Stomach (tissue), 9 donors: Measurements from ENCODE around the gene MAP2K2. TPM values are rescaled to one million over a fixed set of nuclear protein-coding genes. Genes with fewer than 3 reads are reported as not detected.

Source experiments
- DNase-seq, 2 donors: peaks; one replicate each; pipeline versions ENCODE4 v3.0.0 to v3.0.0-alpha.2; 2013 to 2019
- H3K27ac ChIP-seq, 5 donors: fragments of 200-600 bp in 4 of 5; sonication (generic) in 4 of 5; one replicate each; pipeline ENCODE4 v1.5.1; 2013 to 2019; ENCODE audit warnings: mild to moderate bottlenecking in 1 of 5, moderate library complexity in 1 of 5
- H3K27me3 ChIP-seq, 3 donors: fragments of 200-600 bp; sonication (generic); one replicate each; pipeline ENCODE4 v1.5.1; 2017 to 2019; ENCODE audit warnings: mixed run types in 1 of 3
- H3K36me3 ChIP-seq, 4 donors: fragments of 200-600 bp; sonication (generic); 1 replicate in 3 of 4; 2 replicates in 1 of 4; pipeline ENCODE4 v1.5.1; 2016 to 2019
- H3K4me1 ChIP-seq, 4 donors: fragments of 200-600 bp; sonication (generic); one replicate each; pipeline ENCODE4 v1.5.1; 2016 to 2019
- H3K4me3 ChIP-seq, 4 donors: fragments of 200-600 bp; sonication (generic) in 3 of 4; one replicate each; pipeline ENCODE4 v1.5.1; 2016 to 2019; ENCODE audit warnings: mild to moderate bottlenecking in 1 of 4
- H3K9me3 ChIP-seq, 4 donors: fragments of 200-600 bp; sonication (generic); one replicate each; pipeline ENCODE4 v1.5.1; 2016 to 2019
- EP300 ChIP-seq: sonication (generic); formaldehyde crosslinking; IDR thresholded peaks from one replicate; pipeline ENCODE4 v1.6.1; 2017; ENCODE audit warnings: antibody characterized with exemption
- POLR2A ChIP-seq, 4 donors: fragments of 450-650 bp; IDR thresholded peaks; one replicate each; pipeline ENCODE4 v1.6.1; 2016; ENCODE audit warnings: antibody characterized with exemption in 4 of 4, control low read depth in 2 of 4, mild to moderate bottlenecking in 1 of 4, moderate library complexity in 1 of 4
- POLR2AphosphoS5 ChIP-seq, 3 donors: sonication (generic); formaldehyde crosslinking; IDR thresholded peaks; one replicate each; pipeline ENCODE4 v1.6.1; 2016; ENCODE audit warnings: antibody characterized with exemption in 3 of 3
- WGBS, 5 donors: extraction: QIAGEN DNeasy Blood & Tissue Kit in 3 of 5; methylation state at CpG; one replicate each; pipeline versions ENCODE4 v1.1.5 to v1.1.7; 2013 to 2018; 5-methylcytosine and 5-hydroxymethylcytosine counted together
- intact Hi-C: fragments of 100-400 bp; cut with DNase I; formaldehyde crosslinking; loops from one replicate; pipeline ENCODE4 v1.15.1; 2023; ENCODE audit warnings: low total_unique reads
- polyA plus RNA-seq, 3 donors: library from polyadenylated mRNA; stranded (reverse); fragments of 200-250 nt; gene quantifications; one replicate each; pipeline ENCODE4 v1.2.3, GENCODE V29; 2013
- total RNA-seq, 5 donors: library from RNA; depleted of rRNA; stranded (reverse); fragments of >200 nt; gene quantifications; one replicate each; pipeline versions ENCODE4 v1.1.0 to v1.2.3, GENCODE V29; 2014 to 2016
- TF ChIP-seq, protein P1 (sequence below), 7 experiments: fragments of 450-650 bp in 4 of 7; fragments of 200-600 bp in 3 of 7; sonication (generic) in 3 of 7; IDR thresholded peaks; one replicate each; pipeline ENCODE4 v1.5.1; 2016 to 2019; ENCODE audit warnings: antibody characterized with exemption in 7 of 7, control low read depth in 2 of 7, mild to moderate bottlenecking in 1 of 7
- donor health status: healthy with polysubstance abuse.
- donor health status: Bipolar disorder and iron deficiency.
- donor health status: healthy.

MAP2K2 gene
- total and polyA plus RNA-seq, 8 donors, result 53.4 to 447 (median 116) TPM

DNA sequence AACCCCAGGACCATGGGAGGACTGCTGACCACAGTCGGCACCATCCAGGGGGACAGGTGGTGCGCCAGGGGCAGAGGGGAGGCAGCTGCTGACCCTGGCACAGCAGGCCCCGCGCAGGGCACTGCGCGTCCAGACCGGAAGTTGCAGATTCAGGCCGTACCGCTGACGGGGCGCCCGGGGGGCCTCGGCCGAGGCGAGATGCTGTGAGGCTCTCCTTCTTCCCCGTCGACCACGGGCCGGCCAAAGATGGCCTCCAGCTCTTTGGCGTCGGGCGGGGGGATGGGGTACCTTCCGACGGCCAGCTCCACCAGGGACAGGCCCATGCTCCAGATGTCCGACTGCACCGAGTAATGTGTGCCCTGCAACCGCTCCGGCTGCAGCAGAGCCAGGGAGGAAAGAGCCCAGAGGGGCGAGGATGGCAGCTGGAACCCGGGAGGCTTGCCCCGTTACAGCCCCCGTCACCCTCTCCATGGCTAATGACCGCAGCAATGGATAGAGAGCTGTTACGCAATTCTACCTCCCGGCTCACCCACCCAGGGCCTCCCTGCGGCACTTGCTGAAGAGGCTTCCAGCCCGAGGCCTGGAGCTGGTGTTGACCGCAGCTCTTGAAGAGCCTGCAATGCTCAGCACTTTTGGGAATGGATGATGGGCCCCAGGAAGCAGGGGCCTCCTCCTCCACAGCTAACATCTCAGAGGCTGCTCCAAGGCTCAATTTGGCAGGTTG lies 24.7 kb downstream of the MAP2K2 start:
- no peaks in the 10 kb centered on the region for H3K27me3 ChIP-seq
- peaks cover 47 to 91% (median 84%) of the 10 kb centered on the region in 4 donors for H3K36me3 ChIP-seq
- DNase-seq, result no peak
- H3K27ac ChIP-seq, result no peak overlapping the region
- peaks cover 0 to 23% (median 13%) of the 10 kb centered on the region in 4 donors for H3K4me1 ChIP-seq
- intact Hi-C loops, result no loop called here
- H3K9me3 ChIP-seq, result no peaks in the 10 kb centered on the region
- TF ChIP-seq, protein P1, sequence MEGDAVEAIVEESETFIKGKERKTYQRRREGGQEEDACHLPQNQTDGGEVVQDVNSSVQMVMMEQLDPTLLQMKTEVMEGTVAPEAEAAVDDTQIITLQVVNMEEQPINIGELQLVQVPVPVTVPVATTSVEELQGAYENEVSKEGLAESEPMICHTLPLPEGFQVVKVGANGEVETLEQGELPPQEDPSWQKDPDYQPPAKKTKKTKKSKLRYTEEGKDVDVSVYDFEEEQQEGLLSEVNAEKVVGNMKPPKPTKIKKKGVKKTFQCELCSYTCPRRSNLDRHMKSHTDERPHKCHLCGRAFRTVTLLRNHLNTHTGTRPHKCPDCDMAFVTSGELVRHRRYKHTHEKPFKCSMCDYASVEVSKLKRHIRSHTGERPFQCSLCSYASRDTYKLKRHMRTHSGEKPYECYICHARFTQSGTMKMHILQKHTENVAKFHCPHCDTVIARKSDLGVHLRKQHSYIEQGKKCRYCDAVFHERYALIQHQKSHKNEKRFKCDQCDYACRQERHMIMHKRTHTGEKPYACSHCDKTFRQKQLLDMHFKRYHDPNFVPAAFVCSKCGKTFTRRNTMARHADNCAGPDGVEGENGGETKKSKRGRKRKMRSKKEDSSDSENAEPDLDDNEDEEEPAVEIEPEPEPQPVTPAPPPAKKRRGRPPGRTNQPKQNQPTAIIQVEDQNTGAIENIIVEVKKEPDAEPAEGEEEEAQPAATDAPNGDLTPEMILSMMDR (IDR thresholded peaks at IDR 0.05), result no peak
- TF ChIP-seq EP300, result no peak
- no peak for TF ChIP-seq POLR2A (IDR thresholded peaks at IDR 0.05)
- TF ChIP-seq POLR2AphosphoS5 (IDR thresholded peaks at IDR 0.05), result no peak
- 94 to 96% (median 95%) methylated on average over 29 to 38 of the region's 38 CpGs for WGBS, 5 donors
- H3K4me3 ChIP-seq, result no peak overlapping the region

DNA sequence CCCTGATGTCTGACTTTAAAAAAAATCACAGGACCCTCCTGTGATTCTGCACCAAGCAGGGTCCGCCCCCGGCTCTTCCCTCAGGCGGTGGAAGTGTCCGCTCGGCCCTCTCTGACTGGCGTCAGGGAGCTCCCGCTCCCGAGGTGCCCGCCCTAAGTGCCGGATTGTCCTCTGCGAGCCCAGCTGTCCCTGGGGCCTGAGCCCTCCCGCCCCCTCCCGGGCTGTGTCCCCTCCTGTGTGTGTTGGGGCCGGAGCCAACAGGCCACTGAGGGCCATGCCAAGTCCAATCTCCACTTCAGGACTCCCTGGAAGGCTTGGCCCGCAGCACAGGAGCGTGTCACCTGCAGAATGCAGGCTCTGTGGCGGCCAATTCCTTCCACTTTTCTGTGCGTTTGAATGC lies 25.4 kb downstream of the MAP2K2 start:
- Histone ChIP-seq H3K9me3 (no peaks in the 10 kb centered on the region), H3K27ac (no peak overlapping the region), H3K4me1 (peaks cover 0 to 23% (median 13%) of the 10 kb centered on the region in 4 donors), H3K36me3 (peaks cover 48 to 91% (median 84%) of the 10 kb centered on the region in 4 donors), H3K27me3 (no peaks in the 10 kb centered on the region), H3K4me3 (no peak overlapping the region)
- DNase-seq, result no peak
- TF ChIP-seq, protein P1 (IDR thresholded peaks at IDR 0.05), result no peak
- TF ChIP-seq POLR2A (IDR thresholded peaks at IDR 0.05), result no peak
- 82 to 89% (median 87%) methylated on average over 13 to 18 of the region's 18 CpGs for WGBS, 5 donors
- intact Hi-C loops, result no loop called here

DNA sequence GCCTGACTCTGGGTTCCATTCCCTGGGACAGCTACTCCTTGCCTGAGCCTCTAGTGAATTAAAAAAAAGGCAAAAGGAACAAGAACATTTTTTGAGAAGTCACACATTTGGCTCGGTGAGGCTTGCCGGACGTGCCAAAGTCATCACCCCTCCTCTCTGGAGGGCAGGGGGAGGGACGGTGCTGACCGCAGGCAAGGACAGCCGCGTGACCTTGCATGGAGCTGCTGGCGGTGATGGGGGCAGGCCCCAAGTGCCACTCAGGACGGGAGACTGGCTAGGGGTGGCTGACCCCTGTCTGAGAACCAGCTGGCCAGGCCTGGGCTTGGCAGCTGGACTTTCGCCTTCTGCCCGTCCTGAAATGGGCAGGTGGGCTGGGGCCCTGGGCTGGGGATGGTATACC lies 26.4 kb downstream of the MAP2K2 start:
- H3K36me3 ChIP-seq, result peaks cover 47 to 91% (median 84%) of the 10 kb centered on the region in 4 donors
- intact Hi-C loops, result no loop called here
- H3K9me3 ChIP-seq, result no peaks in the 10 kb centered on the region
- H3K27me3 ChIP-seq, result no peaks in the 10 kb centered on the region
- WGBS, 5 donors, result 71 to 81% (median 72%) methylated on average over 9 to 11 of the region's 11 CpGs
- peaks cover 0 to 23% (median 13%) of the 10 kb centered on the region in 4 donors for H3K4me1 ChIP-seq
- H3K27ac ChIP-seq, result peak overlapping the region in 2 of 5 donors; percentile 19 to 22
- H3K4me3 ChIP-seq, result no peak overlapping the region
- DNase-seq, result no peak
- TF ChIP-seq POLR2AphosphoS5 (IDR thresholded peaks at IDR 0.05), result peak in 1 of 3 donors; percentile 5
- TF ChIP-seq, protein P1 (IDR thresholded peaks at IDR 0.05), result no peak

DNA sequence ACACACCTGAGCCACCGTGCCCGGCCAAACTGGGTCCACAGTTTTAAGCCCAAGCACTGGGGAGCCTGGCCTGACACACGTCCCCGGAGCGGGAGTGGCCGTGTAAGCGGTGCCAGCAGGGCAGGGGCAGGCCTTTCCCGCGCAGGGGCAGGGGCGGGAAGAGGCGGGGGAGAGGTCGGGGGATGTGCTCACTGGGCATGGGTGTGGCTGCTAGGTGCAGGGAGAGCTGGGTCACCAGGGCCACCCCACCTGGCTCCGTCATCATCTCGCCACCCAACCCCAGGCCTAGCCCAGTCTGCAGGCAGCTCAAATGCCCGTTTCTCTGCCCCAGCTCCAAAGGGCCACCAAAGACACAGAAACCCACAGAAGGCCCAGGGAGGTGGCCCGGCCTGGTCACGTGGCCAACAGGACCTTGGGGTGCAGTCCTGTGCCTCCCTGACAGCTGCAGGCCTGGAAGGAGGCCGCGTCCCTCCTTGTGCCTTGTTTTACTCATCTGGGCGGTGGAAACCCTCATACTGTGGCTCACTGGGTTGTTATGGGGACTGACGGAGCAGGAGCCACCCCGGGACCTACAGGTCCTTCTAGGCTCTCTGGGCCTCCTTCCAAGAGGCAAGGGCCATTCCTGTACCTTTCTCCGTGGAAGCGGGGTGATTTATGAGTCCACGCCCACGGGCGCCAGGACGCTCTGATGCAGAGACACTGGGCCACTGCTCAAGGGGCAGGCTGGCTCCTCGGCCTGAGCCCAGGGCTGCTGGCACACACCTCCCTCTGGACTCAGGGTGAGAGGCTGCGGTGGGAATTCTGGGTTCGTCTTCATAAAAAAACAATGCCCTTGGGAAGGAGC lies 27.7 kb downstream of the MAP2K2 start:
- Histone ChIP-seq H3K36me3 (peaks cover 39 to 89% (median 84%) of the 10 kb centered on the region in 4 donors), H3K27ac (peak overlapping the region in 4 of 5 donors; percentile 17 to 69 (median 43))

More for the DNA sequence above, 27.7 kb downstream of the MAP2K2 start:
- DNase-seq, result peak in 1 of 2 donors; percentile 67
- Histone ChIP-seq H3K9me3 (no peaks in the 10 kb centered on the region), H3K4me3 (no peak overlapping the region), H3K4me1 (peaks cover 0 to 23% (median 13%) of the 10 kb centered on the region in 4 donors), H3K27me3 (no peaks in the 10 kb centered on the region)
- intact Hi-C loops, result no loop called here
- TF ChIP-seq POLR2AphosphoS5 (IDR thresholded peaks at IDR 0.05), result no peak
- no peak for TF ChIP-seq EP300
- TF ChIP-seq POLR2A (IDR thresholded peaks at IDR 0.05), result no peak
- 63 to 84% (median 65%) methylated on average over 23 to 31 of the region's 31 CpGs for WGBS, 5 donors
